ENCODE measurements around the gene KCNG2. TPM values are rescaled to one million over a fixed set of nuclear protein-coding genes. Genes with fewer than 3 reads are reported as not detected.

Gene KCNG2
- total RNA-seq, 2 experiments from 2014 or later, result not detected

- no peaks in the 10 kb centered on the region for H3K4me1 Mint-ChIP-seq (ENCODE audit: low read depth)
- CTCF ChIA-PET, result no interaction called here
- H3K27me3 Mint-ChIP-seq, result peaks cover 20% of the 10 kb centered on the region
- H3K36me3 Mint-ChIP-seq (ENCODE audit: low read depth), result no peaks in the 10 kb centered on the region
- no peak overlapping the region for H3K4me3 Mint-ChIP-seq
- no peak for TF ChIP-seq CTCF (IDR thresholded peaks at IDR 0.05)
- H3K27ac Mint-ChIP-seq, result no peak overlapping the region
- intact Hi-C loops (cut with micrococcal nuclease), result no loop called here
- POLR2A ChIA-PET, result no interaction called here
- ATAC-seq, result no peak
- no peak for DNase-seq
- H3K9me3 Mint-ChIP-seq, result peaks cover 5% of the 10 kb centered on the region
These were observed 26.9 kb upstream of the KCNG2 start for GRCh38 chr18:79770826-79771225.

- Mint-ChIP-seq H3K9me3 (peaks cover 5% of the 10 kb centered on the region), H3K4me1 (ENCODE audit: low read depth) (no peaks in the 10 kb centered on the region), H3K36me3 (ENCODE audit: low read depth) (no peaks in the 10 kb centered on the region), H3K27ac (no peak overlapping the region), H3K27me3 (peaks cover 18% of the 10 kb centered on the region), H3K4me3 (no peak overlapping the region)
- DNase-seq (no peak), ATAC-seq (no peak)
- TF ChIP-seq CTCF (IDR thresholded peaks at IDR 0.05), result no peak
- POLR2A ChIA-PET, result no interaction called here
- intact Hi-C loops (cut with micrococcal nuclease), result no loop called here
- CTCF ChIA-PET, result no interaction called here
These were observed 26.2 kb upstream of the KCNG2 start for GRCh38 chr18:79771446-79772107.

DNA sequence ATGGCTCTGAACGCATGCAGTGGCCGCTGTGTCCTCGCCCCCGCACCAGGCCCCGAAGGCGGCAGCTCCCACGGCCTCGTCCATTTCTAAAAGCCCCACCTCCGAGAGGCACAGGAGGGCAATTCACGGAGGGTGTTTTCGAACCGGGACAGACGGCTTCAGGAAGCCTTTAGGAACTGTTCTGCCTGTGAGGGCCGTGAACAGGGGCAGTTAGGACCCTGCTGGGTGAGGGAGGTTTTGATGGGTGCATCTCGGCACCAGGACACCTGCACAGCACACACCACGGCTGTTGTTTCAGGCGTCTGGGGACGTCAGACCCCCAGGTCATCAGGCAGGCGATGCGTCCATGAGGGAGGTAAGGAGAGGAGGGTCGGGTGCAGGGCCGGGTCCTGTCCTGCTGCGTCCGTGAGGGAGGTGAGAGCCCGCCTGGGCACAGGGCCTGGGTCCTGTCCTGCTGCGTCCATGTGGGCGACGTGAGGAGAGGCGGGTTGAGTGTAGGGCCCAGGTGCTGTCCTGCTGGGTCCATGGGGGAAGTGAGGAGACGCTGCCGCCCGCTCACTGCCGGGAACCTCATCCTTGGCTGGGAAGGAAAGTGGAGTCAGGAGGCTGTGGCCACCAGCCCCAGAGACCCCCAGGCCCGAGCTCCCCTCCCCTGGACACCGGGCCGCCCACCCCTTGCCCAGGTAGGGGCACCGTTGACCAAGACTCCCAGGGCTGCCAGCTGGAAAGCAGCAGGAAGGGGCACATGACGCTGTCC lies 25.5 kb upstream of the KCNG2 start:
- ChIA-PET POLR2A (no interaction called here), CTCF (no interaction called here)
- H3K4me3 Mint-ChIP-seq, result no peak overlapping the region
- no peaks in the 10 kb centered on the region for H3K4me1 Mint-ChIP-seq (ENCODE audit: low read depth)
- DNase-seq, result no peak
- ATAC-seq, result no peak
- no peak for TF ChIP-seq CTCF (IDR thresholded peaks at IDR 0.05)
- intact Hi-C loops (cut with micrococcal nuclease), result no loop called here
- H3K27me3 Mint-ChIP-seq, result peaks cover 17% of the 10 kb centered on the region
- H3K27ac Mint-ChIP-seq, result no peak overlapping the region
- peaks cover 5% of the 10 kb centered on the region for H3K9me3 Mint-ChIP-seq
- H3K36me3 Mint-ChIP-seq (ENCODE audit: low read depth), result no peaks in the 10 kb centered on the region

DNA sequence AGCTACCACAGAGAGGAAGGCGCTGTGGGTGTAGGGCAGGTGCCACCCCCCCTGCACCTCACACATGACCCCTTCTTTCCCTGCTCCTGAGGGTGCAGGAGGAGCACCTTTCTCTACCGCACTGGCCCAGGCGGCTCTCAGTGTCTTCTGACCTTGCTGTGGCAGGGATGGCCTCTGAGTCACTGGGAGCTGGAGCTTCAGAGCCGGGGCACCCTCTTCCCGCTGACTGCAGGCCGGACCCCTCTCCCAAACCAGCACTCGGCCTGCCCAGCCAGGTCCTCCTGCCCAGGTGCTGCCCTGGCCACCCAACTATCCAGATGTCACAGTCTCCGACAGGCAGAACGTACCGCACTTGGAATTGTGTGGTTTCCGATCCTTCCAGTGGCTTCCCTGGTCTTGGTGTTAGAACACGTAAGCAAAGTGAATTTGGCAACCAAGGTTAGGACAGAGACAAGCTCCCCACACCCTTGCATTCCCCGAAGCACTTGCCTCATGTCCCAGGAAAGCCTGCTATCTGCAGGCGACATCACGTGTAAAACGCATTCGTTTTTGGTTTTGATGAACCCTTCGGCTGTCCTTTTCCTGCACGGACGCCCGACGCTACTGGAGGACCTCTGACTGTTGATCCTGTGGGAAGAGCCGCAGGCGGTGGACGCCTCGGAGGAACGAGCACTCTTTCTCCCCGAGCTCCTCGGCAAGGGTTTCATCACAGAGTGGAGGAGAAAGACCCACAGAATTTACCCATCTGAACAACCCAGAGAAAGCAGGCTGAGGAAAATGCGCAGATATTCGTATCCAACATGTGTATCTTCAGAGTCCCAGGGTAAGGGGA lies 24.7 kb upstream of the KCNG2 start:
- Mint-ChIP-seq H3K27me3 (peaks cover 13% of the 10 kb centered on the region), H3K4me3 (no peak overlapping the region), H3K36me3 (ENCODE audit: low read depth) (no peaks in the 10 kb centered on the region), H3K27ac (no peak overlapping the region), H3K4me1 (ENCODE audit: low read depth) (no peaks in the 10 kb centered on the region), H3K9me3 (peaks cover 3% of the 10 kb centered on the region)
- no peak for ATAC-seq
- intact Hi-C loops (cut with micrococcal nuclease), result no loop called here
- POLR2A ChIA-PET, result no interaction called here
- no peak for DNase-seq
- no peak for TF ChIP-seq CTCF (IDR thresholded peaks at IDR 0.05)
- CTCF ChIA-PET, result no interaction called here

- TF ChIP-seq CTCF (IDR thresholded peaks at IDR 0.05), result no peak
- no peak overlapping the region for H3K27ac Mint-ChIP-seq
- H3K27me3 Mint-ChIP-seq, result peaks cover 10% of the 10 kb centered on the region
- intact Hi-C loops (cut with micrococcal nuclease), result no loop called here
- no peaks in the 10 kb centered on the region for H3K36me3 Mint-ChIP-seq (ENCODE audit: low read depth)
- ChIA-PET POLR2A (no interaction called here), CTCF (no interaction called here)
- ATAC-seq, result no peak
- DNase-seq, result no peak
- H3K4me3 Mint-ChIP-seq, result no peak overlapping the region
- no peaks in the 10 kb centered on the region for H3K4me1 Mint-ChIP-seq (ENCODE audit: low read depth)
- H3K9me3 Mint-ChIP-seq, result no peaks in the 10 kb centered on the region
These were observed 23.6 kb upstream of the KCNG2 start for GRCh38 chr18:79774111-79774510.
